ENCODE results near the gene EXOC5.

Gene EXOC5

GRCh38 chr14:57161583-57162234 lies 107.0 kb downstream of the EXOC5 start:
- TF ChIP-seq ZFX (IDR thresholded peaks at IDR 0.05; ENCODE audit: borderline replicate concordance), result no peak
- no peak for TF ChIP-seq CTCF (IDR thresholded peaks at IDR 0.05)

GRCh38 chr14:57160333-57160732 lies 108.4 kb downstream of the EXOC5 start:
- TF ChIP-seq CTCF (IDR thresholded peaks at IDR 0.05) (no peak), ZFX (IDR thresholded peaks at IDR 0.05; ENCODE audit: borderline replicate concordance) (no peak)
- H3K27ac ChIP-seq, result no peak overlapping the region

More at GRCh38 chr14:57161583-57162234, 107.0 kb downstream of the EXOC5 start:
- no peak overlapping the region for H3K27ac ChIP-seq

GRCh38 chr14:57153286-57153685 lies 115.4 kb downstream of the EXOC5 start:
- H3K27ac ChIP-seq, result no peak overlapping the region
- TF ChIP-seq CTCF (IDR thresholded peaks at IDR 0.05), result no peak
- TF ChIP-seq ZFX (IDR thresholded peaks at IDR 0.05; ENCODE audit: borderline replicate concordance), result no peak

Data from 22Rv1 (cell line).